ENCODE data around the gene SPAG17.

DNA sequence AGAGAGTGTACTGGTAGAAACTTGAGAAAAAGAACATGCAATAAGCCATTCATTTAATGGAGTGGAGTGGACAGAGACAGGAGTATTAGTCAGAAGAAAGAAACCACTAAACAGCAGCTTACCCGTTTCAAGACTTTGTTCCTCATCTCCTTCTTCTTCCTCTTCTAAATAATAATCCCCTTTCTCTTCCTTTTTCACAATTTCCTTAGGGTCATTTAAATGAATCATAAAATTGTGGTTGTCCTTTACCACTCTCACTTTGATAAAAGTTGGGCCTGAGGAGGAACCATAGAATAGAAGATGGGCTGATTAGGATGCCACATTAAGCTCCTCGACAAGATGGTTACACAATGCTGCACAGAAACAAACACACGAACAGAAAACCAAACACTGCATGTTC lies 145.9 kb downstream of the SPAG17 start:
- no peak for TF ChIP-seq EP300 (IDR thresholded peaks at IDR 0.05)
- TF ChIP-seq, protein P1, sequence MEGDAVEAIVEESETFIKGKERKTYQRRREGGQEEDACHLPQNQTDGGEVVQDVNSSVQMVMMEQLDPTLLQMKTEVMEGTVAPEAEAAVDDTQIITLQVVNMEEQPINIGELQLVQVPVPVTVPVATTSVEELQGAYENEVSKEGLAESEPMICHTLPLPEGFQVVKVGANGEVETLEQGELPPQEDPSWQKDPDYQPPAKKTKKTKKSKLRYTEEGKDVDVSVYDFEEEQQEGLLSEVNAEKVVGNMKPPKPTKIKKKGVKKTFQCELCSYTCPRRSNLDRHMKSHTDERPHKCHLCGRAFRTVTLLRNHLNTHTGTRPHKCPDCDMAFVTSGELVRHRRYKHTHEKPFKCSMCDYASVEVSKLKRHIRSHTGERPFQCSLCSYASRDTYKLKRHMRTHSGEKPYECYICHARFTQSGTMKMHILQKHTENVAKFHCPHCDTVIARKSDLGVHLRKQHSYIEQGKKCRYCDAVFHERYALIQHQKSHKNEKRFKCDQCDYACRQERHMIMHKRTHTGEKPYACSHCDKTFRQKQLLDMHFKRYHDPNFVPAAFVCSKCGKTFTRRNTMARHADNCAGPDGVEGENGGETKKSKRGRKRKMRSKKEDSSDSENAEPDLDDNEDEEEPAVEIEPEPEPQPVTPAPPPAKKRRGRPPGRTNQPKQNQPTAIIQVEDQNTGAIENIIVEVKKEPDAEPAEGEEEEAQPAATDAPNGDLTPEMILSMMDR (IDR thresholded peaks at IDR 0.05), result no peak
- TF ChIP-seq POLR2A (IDR thresholded peaks at IDR 0.05), result no peak

Measured in sigmoid colon (tissue), 4 donors.